ENCODE data around the gene FLT3LG.

Gene FLT3LG

GRCh38 chr19:49435670-49436069, 38.3 kb upstream of the FLT3LG start:
- Histone ChIP-seq H2AFZ (ENCODE audit: insufficient read depth, low read length, poor library complexity) (no peak overlapping the region), H3K18ac (ENCODE audit: low read length) (no peak overlapping the region), H4K12ac (ENCODE audit: low read depth, low read length) (no peak overlapping the region), H3K4me2 (ENCODE audit: low read length) (no peak overlapping the region), H3K79me2 (ENCODE audit: control insufficient read depth, insufficient read depth, low read length, poor library complexity) (no peaks in the 10 kb centered on the region), H3K14ac (ENCODE audit: low read length) (no peak overlapping the region), H3K4ac (ENCODE audit: low read depth, low read length) (no peak overlapping the region), H3K4me3 (ENCODE audit: low read depth, low read length) (peak overlapping the region; percentile 16), H4K91ac (ENCODE audit: low read depth, low read length) (no peak overlapping the region), H3K4me1 (ENCODE audit: control insufficient read depth in 1 of 2, insufficient read depth in 2 of 2, low read length in 2 of 2) (peaks cover 3% of the 10 kb centered on the region in 2 experiments), H2BK12ac (ENCODE audit: low read length) (no peak overlapping the region), H2AK5ac (ENCODE audit: low read length) (no peak overlapping the region), H2BK120ac (ENCODE audit: insufficient read depth, low read length, poor library complexity) (no peak overlapping the region), H3K27ac (ENCODE audit: low read depth, low read length) (no peak overlapping the region), H2BK5ac (ENCODE audit: low read depth, low read length, poor library complexity) (no peak overlapping the region), H3K27me3 (ENCODE audit: insufficient read depth, low read length) (peaks cover 41% of the 10 kb centered on the region), H4K8ac (ENCODE audit: low read depth, low read length) (no peak overlapping the region), H3K23ac (ENCODE audit: low read length) (no peak overlapping the region), H3K36me3 (ENCODE audit: control insufficient read depth in 1 of 2, insufficient read depth in 2 of 2, low read length in 2 of 2) (no peaks in the 10 kb centered on the region), H3K9ac (ENCODE audit: low read length) (no peak overlapping the region), H3K9me3 (ENCODE audit: insufficient read depth, low read depth, low read length) (peaks cover 25% of the 10 kb centered on the region), H3K79me1 (ENCODE audit: low read length) (no peaks in the 10 kb centered on the region)
- no peak for DNase-seq
- no CpG with 5 or more reads among the region's 10 CpGs for WGBS (ENCODE audit: extremely low coverage, insufficient coverage, insufficient read length)

DNA sequence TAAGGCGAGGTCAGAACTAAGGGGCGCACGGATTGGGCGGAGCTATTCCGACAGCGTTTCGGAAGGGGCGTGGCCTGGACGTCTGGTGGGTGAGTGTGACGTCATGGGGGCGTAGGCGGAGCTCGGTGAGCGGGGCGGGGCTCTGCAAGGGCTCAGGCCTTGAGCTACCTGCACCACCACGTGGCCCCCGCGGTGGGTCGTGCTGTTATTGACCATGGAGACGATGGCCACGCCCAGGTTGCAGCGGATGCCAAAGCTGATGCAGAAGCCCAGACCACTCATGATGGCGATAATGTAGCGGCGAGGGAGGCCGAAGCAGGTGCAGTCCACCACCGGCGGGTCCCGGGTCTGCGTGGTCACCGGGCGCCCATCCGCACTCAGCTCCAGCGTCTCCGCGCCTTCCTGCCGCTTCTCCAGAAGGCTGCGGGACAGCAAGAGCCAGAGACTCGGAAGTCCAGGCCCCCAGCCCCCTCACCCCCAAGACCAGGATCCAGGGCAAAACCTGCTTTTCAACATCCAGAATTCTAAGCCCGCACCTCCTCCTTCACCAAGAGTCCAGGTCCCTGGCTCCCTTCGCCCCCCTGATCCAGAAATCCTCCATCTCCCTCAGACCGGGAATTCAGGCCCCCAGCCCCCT, 37.5 kb upstream of the FLT3LG start:
- no peak overlapping the region for H3K9ac ChIP-seq (ENCODE audit: low read length)
- no peaks in the 10 kb centered on the region for H3K79me2 ChIP-seq (ENCODE audit: control insufficient read depth, insufficient read depth, low read length, poor library complexity)
- H3K4ac ChIP-seq (ENCODE audit: low read depth, low read length): no peak overlapping the region
- no peak overlapping the region for H3K4me2 ChIP-seq (ENCODE audit: low read length)
- H2AFZ ChIP-seq (ENCODE audit: insufficient read depth, low read length, poor library complexity): no peak overlapping the region
- peaks cover 3% of the 10 kb centered on the region in 2 experiments for H3K4me1 ChIP-seq (ENCODE audit: control insufficient read depth in 1 of 2, insufficient read depth in 2 of 2, low read length in 2 of 2)
- peaks cover 49% of the 10 kb centered on the region for H3K27me3 ChIP-seq (ENCODE audit: insufficient read depth, low read length)
- H2BK12ac ChIP-seq (ENCODE audit: low read length): no peak overlapping the region
- peaks cover 24% of the 10 kb centered on the region for H3K9me3 ChIP-seq (ENCODE audit: insufficient read depth, low read depth, low read length)
- H3K14ac ChIP-seq (ENCODE audit: low read length): no peak overlapping the region
- H3K27ac ChIP-seq (ENCODE audit: low read depth, low read length): no peak overlapping the region
- no peak overlapping the region for H2BK120ac ChIP-seq (ENCODE audit: insufficient read depth, low read length, poor library complexity)
- H3K4me3 ChIP-seq (ENCODE audit: low read depth, low read length): no peak overlapping the region
- no peak overlapping the region for H3K18ac ChIP-seq (ENCODE audit: low read length)
- no CpG with 5 or more reads among the region's 42 CpGs for WGBS (ENCODE audit: extremely low coverage, insufficient coverage, insufficient read length)
- no peaks in the 10 kb centered on the region for H3K79me1 ChIP-seq (ENCODE audit: low read length)
- no peak overlapping the region for H4K8ac ChIP-seq (ENCODE audit: low read depth, low read length)
- no peak overlapping the region for H4K12ac ChIP-seq (ENCODE audit: low read depth, low read length)
- H2BK5ac ChIP-seq (ENCODE audit: low read depth, low read length, poor library complexity): no peak overlapping the region
- H3K36me3 ChIP-seq (ENCODE audit: control insufficient read depth in 1 of 2, insufficient read depth in 2 of 2, low read length in 2 of 2): no peaks in the 10 kb centered on the region
- DNase-seq: no peak
- H3K23ac ChIP-seq (ENCODE audit: low read length): no peak overlapping the region
- no peak overlapping the region for H4K91ac ChIP-seq (ENCODE audit: low read depth, low read length)
- no peak overlapping the region for H2AK5ac ChIP-seq (ENCODE audit: low read length)

DNA sequence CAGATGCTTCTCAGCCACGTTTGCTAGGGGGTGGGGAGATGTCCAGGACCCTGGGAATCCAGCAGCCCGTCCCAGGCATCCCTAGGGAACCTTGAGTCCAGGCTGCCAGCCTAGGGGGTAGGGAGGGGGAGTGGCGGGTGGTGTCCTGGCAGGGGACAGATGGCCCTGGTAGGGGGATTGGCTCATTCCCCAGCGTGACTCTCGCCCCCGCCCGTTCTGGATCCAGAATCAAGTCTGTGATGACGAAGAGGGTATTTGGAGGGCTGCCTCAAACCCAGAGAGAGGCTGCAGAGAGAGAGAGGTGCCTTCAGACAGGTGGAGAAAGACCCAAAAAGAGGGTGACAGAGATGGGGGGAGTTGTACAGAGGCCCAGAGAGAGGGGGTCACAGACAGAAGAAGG, 36.8 kb upstream of the FLT3LG start:
- Histone ChIP-seq H3K4me2 (ENCODE audit: low read length) (no peak overlapping the region), H2BK12ac (ENCODE audit: low read length) (no peak overlapping the region), H3K4me3 (ENCODE audit: low read depth, low read length) (no peak overlapping the region), H3K79me2 (ENCODE audit: control insufficient read depth, insufficient read depth, low read length, poor library complexity) (no peaks in the 10 kb centered on the region), H3K4me1 (ENCODE audit: control insufficient read depth in 1 of 2, insufficient read depth in 2 of 2, low read length in 2 of 2) (peaks cover 3% of the 10 kb centered on the region in 2 experiments), H3K23ac (ENCODE audit: low read length) (no peak overlapping the region), H3K27ac (ENCODE audit: low read depth, low read length) (no peak overlapping the region), H3K14ac (ENCODE audit: low read length) (no peak overlapping the region), H2BK120ac (ENCODE audit: insufficient read depth, low read length, poor library complexity) (no peak overlapping the region), H3K4ac (ENCODE audit: low read depth, low read length) (no peak overlapping the region), H4K91ac (ENCODE audit: low read depth, low read length) (no peak overlapping the region), H3K27me3 (ENCODE audit: insufficient read depth, low read length) (peaks cover 54% of the 10 kb centered on the region), H4K8ac (ENCODE audit: low read depth, low read length) (no peak overlapping the region), H3K18ac (ENCODE audit: low read length) (no peak overlapping the region), H3K9ac (ENCODE audit: low read length) (no peak overlapping the region), H4K12ac (ENCODE audit: low read depth, low read length) (no peak overlapping the region), H2AFZ (ENCODE audit: insufficient read depth, low read length, poor library complexity) (no peak overlapping the region), H2AK5ac (ENCODE audit: low read length) (no peak overlapping the region), H3K79me1 (ENCODE audit: low read length) (no peaks in the 10 kb centered on the region), H2BK5ac (ENCODE audit: low read depth, low read length, poor library complexity) (no peak overlapping the region), H3K9me3 (ENCODE audit: insufficient read depth, low read depth, low read length) (peaks cover 20% of the 10 kb centered on the region), H3K36me3 (ENCODE audit: control insufficient read depth in 1 of 2, insufficient read depth in 2 of 2, low read length in 2 of 2) (no peaks in the 10 kb centered on the region)
- no CpG with 5 or more reads among the region's 8 CpGs for WGBS (ENCODE audit: extremely low coverage, insufficient coverage, insufficient read length)
- DNase-seq: no peak

DNA sequence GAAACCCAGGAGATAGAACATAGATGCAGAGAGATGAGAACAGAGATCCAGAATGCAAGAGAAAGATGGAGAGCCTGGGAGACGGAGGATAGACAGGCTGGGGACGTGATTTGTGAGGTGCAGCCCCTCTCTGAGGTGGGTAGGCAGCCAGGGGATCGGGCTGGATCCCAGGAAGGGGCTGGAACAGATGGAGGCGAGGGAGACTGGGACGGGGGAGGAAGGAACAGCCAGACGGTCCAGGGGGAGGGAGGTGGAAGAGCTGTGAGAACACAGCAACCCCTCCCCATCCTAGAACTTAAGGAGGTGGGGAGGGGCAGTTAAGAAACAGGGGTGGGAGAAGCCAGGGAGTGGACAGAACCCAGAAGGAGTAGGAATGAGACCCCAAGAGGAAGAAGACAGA, 35.8 kb upstream of the FLT3LG start:
- no peak for DNase-seq
- H4K12ac ChIP-seq (ENCODE audit: low read depth, low read length): no peak overlapping the region
- WGBS (ENCODE audit: extremely low coverage, insufficient coverage, insufficient read length): no CpG with 5 or more reads among the region's 6 CpGs
- H2AK5ac ChIP-seq (ENCODE audit: low read length): no peak overlapping the region
- peaks cover 3% of the 10 kb centered on the region in 2 experiments for H3K4me1 ChIP-seq (ENCODE audit: control insufficient read depth in 1 of 2, insufficient read depth in 2 of 2, low read length in 2 of 2)
- H3K4ac ChIP-seq (ENCODE audit: low read depth, low read length): no peak overlapping the region
- H3K18ac ChIP-seq (ENCODE audit: low read length): no peak overlapping the region
- H3K4me2 ChIP-seq (ENCODE audit: low read length): no peak overlapping the region
- H3K9ac ChIP-seq (ENCODE audit: low read length): no peak overlapping the region
- no peak overlapping the region for H3K14ac ChIP-seq (ENCODE audit: low read length)
- H3K36me3 ChIP-seq (ENCODE audit: control insufficient read depth in 1 of 2, insufficient read depth in 2 of 2, low read length in 2 of 2): no peaks in the 10 kb centered on the region
- H2AFZ ChIP-seq (ENCODE audit: insufficient read depth, low read length, poor library complexity): no peak overlapping the region
- H2BK120ac ChIP-seq (ENCODE audit: insufficient read depth, low read length, poor library complexity): no peak overlapping the region
- H3K79me1 ChIP-seq (ENCODE audit: low read length): peaks cover 3% of the 10 kb centered on the region
- H3K27ac ChIP-seq (ENCODE audit: low read depth, low read length): no peak overlapping the region
- H4K8ac ChIP-seq (ENCODE audit: low read depth, low read length): no peak overlapping the region
- peaks cover 2% of the 10 kb centered on the region for H3K79me2 ChIP-seq (ENCODE audit: control insufficient read depth, insufficient read depth, low read length, poor library complexity)
- H3K23ac ChIP-seq (ENCODE audit: low read length): no peak overlapping the region
- peaks cover 56% of the 10 kb centered on the region for H3K27me3 ChIP-seq (ENCODE audit: insufficient read depth, low read length)
- H3K9me3 ChIP-seq (ENCODE audit: insufficient read depth, low read depth, low read length): peaks cover 20% of the 10 kb centered on the region
- no peak overlapping the region for H2BK12ac ChIP-seq (ENCODE audit: low read length)
- no peak overlapping the region for H4K91ac ChIP-seq (ENCODE audit: low read depth, low read length)
- H3K4me3 ChIP-seq (ENCODE audit: low read depth, low read length): no peak overlapping the region
- no peak overlapping the region for H2BK5ac ChIP-seq (ENCODE audit: low read depth, low read length, poor library complexity)
